LNCaP clone FGC (cell line): ENCODE measurements around the gene XYLB.

ENCODE experiments used
- DNase-seq: peaks from one replicate; pipeline ENCODE4 v3.0.0-alpha.2; 2011; ENCODE audit warnings: low read depth
- H3K4me3 ChIP-seq: 2 replicates; pipeline ENCODE4 v1.5.1; 2011; ENCODE audit warnings: mild to moderate bottlenecking, low read depth, low read length, control low read depth
- TF ChIP-seq, protein P1 (sequence below): IDR thresholded peaks from 2 replicates; pipeline ENCODE4 v1.5.1; 2012; ENCODE audit warnings: mild to moderate bottlenecking; ENCODE audit not compliant: control insufficient read depth, insufficient read depth; ENCODE audit errors: extremely low read depth

XYLB gene

DNA sequence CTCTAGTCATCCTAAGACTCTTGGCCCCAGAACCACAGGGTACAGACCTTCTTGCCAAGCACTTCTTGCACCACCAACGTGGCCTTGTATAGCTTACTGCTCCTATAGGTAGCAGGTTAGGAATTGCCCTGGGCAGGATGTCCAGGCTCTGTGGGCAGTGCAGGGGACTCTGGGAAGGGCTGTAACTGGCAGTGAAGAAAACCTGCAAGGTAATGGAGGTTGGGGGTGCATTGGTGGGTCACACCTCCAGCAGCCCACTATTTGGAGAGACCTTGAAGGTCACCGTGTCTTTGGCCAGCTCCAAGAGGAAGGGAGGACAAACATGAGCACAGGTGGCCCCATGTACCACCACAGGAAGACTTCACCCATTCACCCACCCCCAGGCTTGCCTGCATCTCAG is 21.3 kb upstream of the XYLB start:
- no peak for DNase-seq
- H3K4me3 ChIP-seq: no peak overlapping the region
- TF ChIP-seq, protein P1, sequence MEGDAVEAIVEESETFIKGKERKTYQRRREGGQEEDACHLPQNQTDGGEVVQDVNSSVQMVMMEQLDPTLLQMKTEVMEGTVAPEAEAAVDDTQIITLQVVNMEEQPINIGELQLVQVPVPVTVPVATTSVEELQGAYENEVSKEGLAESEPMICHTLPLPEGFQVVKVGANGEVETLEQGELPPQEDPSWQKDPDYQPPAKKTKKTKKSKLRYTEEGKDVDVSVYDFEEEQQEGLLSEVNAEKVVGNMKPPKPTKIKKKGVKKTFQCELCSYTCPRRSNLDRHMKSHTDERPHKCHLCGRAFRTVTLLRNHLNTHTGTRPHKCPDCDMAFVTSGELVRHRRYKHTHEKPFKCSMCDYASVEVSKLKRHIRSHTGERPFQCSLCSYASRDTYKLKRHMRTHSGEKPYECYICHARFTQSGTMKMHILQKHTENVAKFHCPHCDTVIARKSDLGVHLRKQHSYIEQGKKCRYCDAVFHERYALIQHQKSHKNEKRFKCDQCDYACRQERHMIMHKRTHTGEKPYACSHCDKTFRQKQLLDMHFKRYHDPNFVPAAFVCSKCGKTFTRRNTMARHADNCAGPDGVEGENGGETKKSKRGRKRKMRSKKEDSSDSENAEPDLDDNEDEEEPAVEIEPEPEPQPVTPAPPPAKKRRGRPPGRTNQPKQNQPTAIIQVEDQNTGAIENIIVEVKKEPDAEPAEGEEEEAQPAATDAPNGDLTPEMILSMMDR: no peak

DNA sequence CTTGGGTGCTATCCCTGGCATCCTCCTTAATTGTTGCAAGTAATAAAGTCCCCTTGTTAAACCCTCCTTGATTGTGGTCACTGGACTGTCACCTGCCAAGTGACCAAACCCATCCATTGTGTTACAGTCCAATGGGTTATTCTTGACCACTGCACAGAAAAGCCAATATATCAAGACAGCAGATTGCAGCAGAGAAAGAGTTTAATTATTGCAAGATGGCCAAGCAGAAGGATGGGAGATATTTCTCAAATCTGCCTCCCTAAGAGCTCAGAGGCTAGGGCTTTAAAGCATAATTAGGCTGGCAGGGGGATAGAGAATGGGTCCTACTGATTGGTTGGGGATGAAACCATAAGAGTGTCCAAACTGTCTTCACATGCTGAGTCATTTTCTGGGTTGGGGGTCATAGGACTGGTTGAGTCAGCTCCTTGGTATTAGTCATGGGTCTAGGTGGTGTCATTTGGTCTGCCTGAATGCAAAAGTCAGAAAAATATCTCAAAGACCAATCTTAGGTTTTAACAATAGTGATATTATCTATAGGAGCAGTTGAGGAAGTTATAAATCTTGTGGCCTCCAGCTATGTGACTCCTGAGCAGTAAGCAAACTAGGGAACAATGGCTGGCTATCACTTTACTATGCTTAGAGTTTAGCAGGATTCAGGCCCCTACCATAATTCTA is 19.1 kb upstream of the XYLB start:
- no peak for DNase-seq
- TF ChIP-seq, protein P1: no peak
- H3K4me3 ChIP-seq: no peak overlapping the region

DNA sequence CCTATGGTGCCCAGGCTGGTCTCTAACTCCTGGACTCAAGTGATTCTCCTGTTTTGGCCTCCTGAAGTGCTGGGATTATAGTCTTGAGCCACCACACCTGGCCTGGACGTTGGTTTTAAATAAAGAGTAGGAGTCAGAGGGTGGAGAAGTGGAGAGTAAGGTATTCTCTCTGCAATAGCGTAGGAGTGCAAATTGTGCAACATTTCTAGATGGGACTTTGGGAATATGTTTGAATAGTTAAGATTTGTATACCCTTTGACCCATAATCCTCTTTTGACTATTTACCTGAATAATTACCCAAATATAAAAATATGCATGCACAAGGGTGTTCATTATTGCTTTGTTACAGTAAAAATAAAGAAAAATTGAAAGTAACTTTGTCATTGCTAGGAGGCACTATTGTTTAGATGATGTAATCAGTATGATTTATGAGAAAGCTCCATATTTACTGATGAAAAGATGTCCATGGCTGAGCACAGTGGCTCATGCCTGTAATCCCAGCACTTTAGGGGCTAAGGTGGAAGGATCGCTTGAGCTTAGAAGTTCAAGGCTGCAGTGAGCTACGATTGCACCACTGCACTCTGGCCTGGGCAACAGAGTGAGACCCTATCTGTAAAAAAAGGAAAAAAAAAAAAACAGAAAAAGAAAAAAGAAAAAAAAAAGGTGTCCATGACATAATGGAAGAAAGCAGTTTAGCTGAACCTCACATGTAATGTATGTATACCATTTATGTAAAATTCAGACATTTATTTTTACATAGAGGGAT is 15.1 kb upstream of the XYLB start:
- no peak for DNase-seq

DNA sequence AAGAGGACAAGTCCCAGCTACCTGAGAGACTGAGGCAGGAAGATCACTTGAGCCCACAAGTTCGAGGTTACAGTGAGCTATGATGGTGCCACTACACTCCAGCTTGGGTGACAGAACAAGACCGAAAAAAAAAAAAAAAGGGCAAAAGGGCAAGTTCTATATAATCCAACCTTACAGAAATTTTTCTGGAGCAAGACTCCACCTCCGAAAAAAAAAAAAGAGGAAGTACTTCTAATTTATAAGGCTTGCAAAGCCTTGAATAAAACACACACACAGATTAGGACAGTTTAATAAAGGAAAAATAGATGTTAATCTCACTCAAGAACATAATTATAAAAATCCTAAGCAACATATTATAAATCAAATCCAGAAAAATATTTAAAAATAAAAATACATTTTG is 14.4 kb upstream of the XYLB start:
- no peak overlapping the region for H3K4me3 ChIP-seq
- TF ChIP-seq, protein P1: no peak
- no peak for DNase-seq

More for the DNA sequence above, 15.1 kb upstream of the XYLB start:
- H3K4me3 ChIP-seq: no peak overlapping the region
- TF ChIP-seq, protein P1: no peak

DNA sequence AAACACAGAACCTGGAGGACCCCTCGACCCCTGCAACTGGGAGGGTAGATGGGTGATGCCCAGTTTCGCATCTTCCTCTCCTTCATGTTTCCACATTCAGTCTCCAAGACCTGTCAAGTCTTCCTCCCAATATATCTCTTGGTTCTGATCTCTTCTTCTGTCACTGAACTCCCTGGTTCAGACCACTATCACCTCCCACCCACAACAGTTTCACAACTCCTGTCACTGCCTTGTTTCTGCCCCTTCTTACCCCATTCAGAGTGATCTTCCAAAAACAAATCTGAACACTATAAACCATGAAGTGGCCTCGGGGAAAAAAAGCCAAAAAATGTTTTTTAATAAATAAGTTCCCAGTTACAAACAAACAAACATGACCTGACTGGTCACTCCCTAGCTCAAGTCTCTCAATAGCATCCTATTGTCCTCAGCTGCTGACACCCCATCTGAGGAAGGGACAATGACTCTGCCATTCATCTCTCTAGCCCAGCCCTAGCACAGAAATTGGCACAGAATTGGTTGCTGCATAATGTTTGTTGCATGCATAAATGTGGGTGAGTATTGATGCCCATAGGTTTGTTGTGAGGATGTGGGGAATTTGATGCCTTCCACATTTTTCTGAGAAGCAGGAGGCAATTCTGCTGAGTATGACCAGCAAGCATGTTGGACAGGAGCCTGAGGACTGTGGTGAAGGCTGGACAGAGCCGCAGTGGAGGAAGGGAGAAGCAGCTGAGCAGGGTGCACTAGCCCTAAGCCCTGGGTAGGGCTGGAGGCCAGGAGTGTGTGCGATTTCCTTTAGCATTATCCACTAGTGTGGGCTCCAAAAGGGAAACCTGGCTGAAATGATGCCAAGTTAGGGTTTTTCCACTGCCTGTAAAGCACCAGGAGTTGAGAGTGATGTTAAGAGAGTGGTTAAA is 12.2 kb upstream of the XYLB start:
- H3K4me3 ChIP-seq: no peak overlapping the region
- TF ChIP-seq, protein P1: no peak

DNA sequence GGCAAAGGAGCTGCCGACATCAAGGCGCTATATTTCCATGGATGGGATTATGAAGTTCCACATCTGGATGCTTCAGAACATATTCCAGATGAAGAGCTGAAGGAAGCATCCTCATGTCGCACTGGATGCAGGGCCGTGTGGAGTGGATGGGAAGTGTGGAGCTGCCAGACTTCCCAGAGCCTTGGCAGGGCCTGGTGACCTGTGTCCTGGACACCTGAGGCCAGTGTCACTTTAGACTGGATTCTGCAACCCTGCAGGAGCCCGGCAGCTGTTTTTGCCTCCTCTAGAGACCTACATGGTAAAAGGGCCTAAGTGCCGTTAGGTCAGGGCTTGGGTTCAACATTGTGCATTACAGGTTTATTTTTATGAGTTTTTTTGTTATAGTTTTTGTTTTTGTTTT is 11.3 kb upstream of the XYLB start:
- TF ChIP-seq, protein P1: no peak
- DNase-seq: no peak

More for the DNA sequence above, 12.2 kb upstream of the XYLB start:
- DNase-seq: no peak

More for the DNA sequence above, 11.3 kb upstream of the XYLB start:
- no peak overlapping the region for H3K4me3 ChIP-seq
